Neuronal stem cell (in vitro differentiated cells): ENCODE data around the gene ETAA1.

Source experiments
- DNase-seq: peaks from one replicate; pipeline ENCODE4 v3.0.0-alpha.2; 2013; ENCODE audit warnings: low spot score
- H2AFZ ChIP-seq: one replicate; pipeline ENCODE4 v1.6.1; 2013; ENCODE audit warnings: mild to moderate bottlenecking, low read length, inconsistent platforms
- H2AK5ac ChIP-seq: 2 replicates; pipeline ENCODE4 v1.6.1; 2013; ENCODE audit warnings: low read depth, mild to moderate bottlenecking, inconsistent platforms, low read length, moderate library complexity, mixed read lengths
- H2BK120ac ChIP-seq: 2 replicates; pipeline ENCODE4 v1.6.1; 2013; ENCODE audit warnings: low read depth, mild to moderate bottlenecking, inconsistent platforms, low read length, moderate library complexity, mixed read lengths
- H2BK12ac ChIP-seq: one replicate; pipeline ENCODE4 v1.6.1; 2013; ENCODE audit warnings: low read length, inconsistent platforms
- H2BK15ac ChIP-seq: 2 replicates; pipeline ENCODE4 v1.6.1; 2013; ENCODE audit warnings: mild to moderate bottlenecking, low read length, inconsistent platforms, mixed read lengths
- H2BK5ac ChIP-seq: one replicate; pipeline ENCODE4 v1.6.1; 2013; ENCODE audit warnings: inconsistent platforms, mild to moderate bottlenecking, low read length, moderate library complexity
- H3K14ac ChIP-seq: one replicate; pipeline ENCODE4 v1.6.1; 2013; ENCODE audit warnings: low read length, inconsistent platforms
- H3K18ac ChIP-seq: 2 replicates; pipeline ENCODE4 v1.6.1; 2013; ENCODE audit warnings: low read length, inconsistent platforms
- H3K23ac ChIP-seq: 2 replicates; pipeline ENCODE4 v1.6.1; 2013; ENCODE audit warnings: low read depth, mild to moderate bottlenecking, mixed read lengths, low read length, inconsistent platforms; ENCODE audit not compliant: poor library complexity
- H3K27ac ChIP-seq: replicated peaks from 3 replicates; pipeline ENCODE4 v1.5.1; 2013; ENCODE audit warnings: low read length, inconsistent platforms
- H3K27me3 ChIP-seq, 3 experiments: 2 replicates each; pipeline ENCODE4 v1.6.1; 2013; ENCODE audit warnings: low read length in 3 of 3, mild to moderate bottlenecking in 2 of 3, inconsistent platforms in 1 of 3, low read depth in 1 of 3, mixed read lengths in 1 of 3, moderate library complexity in 1 of 3; ENCODE audit not compliant: control insufficient read depth in 3 of 3, insufficient read depth in 3 of 3
- H3K36me3 ChIP-seq, 2 donors: replicated peaks in 1 of 2; 2 replicates each; pipeline ENCODE4 v1.6.1; 2013; ENCODE audit warnings: low read length in 2 of 2; ENCODE audit not compliant: control insufficient read depth in 2 of 2, insufficient read depth in 2 of 2
- H3K4ac ChIP-seq: 2 replicates; pipeline ENCODE4 v1.6.1; 2013; ENCODE audit warnings: inconsistent platforms, mild to moderate bottlenecking, low read length, moderate library complexity
- H3K4me1 ChIP-seq, 2 donors: 1 replicate in 1 of 2; 2 replicates in 1 of 2; pipeline ENCODE4 v1.6.1; 2013; ENCODE audit warnings: low read length in 2 of 2, low read depth in 1 of 2; ENCODE audit not compliant: control insufficient read depth in 2 of 2, insufficient read depth in 1 of 2
- H3K4me2 ChIP-seq: one replicate; pipeline ENCODE4 v1.6.1; 2013; ENCODE audit warnings: mild to moderate bottlenecking, low read length, inconsistent platforms; ENCODE audit not compliant: insufficient read depth, poor library complexity, severe bottlenecking
- H3K4me3 ChIP-seq, 2 donors: 2 replicates each; pipeline ENCODE4 v1.5.1; 2013; ENCODE audit warnings: low read length in 2 of 2, mild to moderate bottlenecking in 2 of 2, inconsistent platforms in 1 of 2, moderate library complexity in 1 of 2
- H3K79me1 ChIP-seq: one replicate; pipeline ENCODE4 v1.6.1; 2013; ENCODE audit warnings: low read depth, mild to moderate bottlenecking, inconsistent platforms, low read length, moderate library complexity
- H3K9ac ChIP-seq: one replicate; pipeline ENCODE4 v1.6.1; 2013; ENCODE audit warnings: mild to moderate bottlenecking, low read depth, low read length, inconsistent platforms; ENCODE audit not compliant: poor library complexity
- H3K9me3 ChIP-seq, 2 donors: replicated peaks in 1 of 2; 2 replicates each; pipeline versions ENCODE3 to v1.6.1; 2013; ENCODE audit warnings: low read length in 2 of 2, mild to moderate bottlenecking in 2 of 2, inconsistent platforms in 1 of 2, low read depth in 1 of 2, mixed read lengths in 1 of 2, moderate library complexity in 1 of 2; ENCODE audit not compliant: control insufficient read depth in 2 of 2, insufficient read depth in 1 of 2
- H4K8ac ChIP-seq: one replicate; pipeline ENCODE4 v1.6.1; 2013; ENCODE audit warnings: low read depth, mild to moderate bottlenecking, inconsistent platforms, low read length, moderate library complexity
- H4K91ac ChIP-seq: one replicate; pipeline ENCODE4 v1.6.1; 2013; ENCODE audit warnings: low read length, low read depth, mild to moderate bottlenecking, inconsistent platforms; ENCODE audit not compliant: poor library complexity
- WGBS, 2 donors: extraction: QIAGEN DNeasy Blood & Tissue Kit; methylation state at CpG; one replicate each; pipeline ENCODE4 v1.1.7; 2013; ENCODE audit warnings: missing lambda C conversion rate in 2 of 2, mixed read lengths in 1 of 2; ENCODE audit not compliant: insufficient read length in 2 of 2, insufficient replicate concordance in 1 of 2; ENCODE audit errors: extremely low coverage in 2 of 2; 5-methylcytosine and 5-hydroxymethylcytosine counted together

The ETAA1 gene

DNA sequence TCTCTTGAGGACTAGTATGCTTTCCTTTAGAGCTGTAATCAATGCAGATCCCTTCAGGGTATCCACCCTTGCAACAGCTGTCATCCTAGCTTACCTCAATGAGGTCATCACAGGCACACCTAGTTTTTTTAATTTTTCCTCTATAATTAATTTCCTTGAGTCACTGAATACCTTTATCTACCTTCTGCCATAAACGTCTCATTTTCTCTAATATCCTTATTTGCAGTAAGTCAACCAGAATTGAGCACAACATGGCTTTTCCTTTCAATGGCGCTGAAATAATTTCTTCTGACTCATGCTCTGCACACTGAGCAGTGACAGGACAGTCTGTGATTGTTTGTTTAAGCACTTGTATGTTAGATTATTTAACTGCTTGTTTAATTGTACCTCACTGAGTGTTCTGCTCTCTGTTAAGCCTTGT lies 49.4 kb downstream of the ETAA1 start:
- no peaks in the 10 kb centered on the region for H3K4me1 ChIP-seq
- H2BK5ac ChIP-seq: no peak overlapping the region
- H2BK12ac ChIP-seq: no peak overlapping the region
- H3K23ac ChIP-seq: no peak overlapping the region
- H3K4me2 ChIP-seq: no peak overlapping the region
- no peak overlapping the region for H3K9ac ChIP-seq
- H3K4ac ChIP-seq: no peak overlapping the region
- no peaks in the 10 kb centered on the region for H3K79me1 ChIP-seq
- no peak for DNase-seq
- no peaks in the 10 kb centered on the region for H3K36me3 ChIP-seq
- H2AFZ ChIP-seq: no peak overlapping the region
- no peak overlapping the region for H3K14ac ChIP-seq
- no peak overlapping the region for H3K4me3 ChIP-seq
- H4K91ac ChIP-seq: no peak overlapping the region
- no peak overlapping the region for H2AK5ac ChIP-seq
- H2BK120ac ChIP-seq: no peak overlapping the region
- 100% methylated on average over 1 of the region's 2 CpGs; no CpG with 5 or more reads in 1 of the 2 donors for WGBS, 2 donors
- no peak overlapping the region for H3K18ac ChIP-seq
- no peaks in the 10 kb centered on the region for H3K9me3 ChIP-seq
- no peak overlapping the region for H3K27ac ChIP-seq
- no peaks in the 10 kb centered on the region for H3K27me3 ChIP-seq
- H2BK15ac ChIP-seq: no peak overlapping the region
- no peak overlapping the region for H4K8ac ChIP-seq

DNA sequence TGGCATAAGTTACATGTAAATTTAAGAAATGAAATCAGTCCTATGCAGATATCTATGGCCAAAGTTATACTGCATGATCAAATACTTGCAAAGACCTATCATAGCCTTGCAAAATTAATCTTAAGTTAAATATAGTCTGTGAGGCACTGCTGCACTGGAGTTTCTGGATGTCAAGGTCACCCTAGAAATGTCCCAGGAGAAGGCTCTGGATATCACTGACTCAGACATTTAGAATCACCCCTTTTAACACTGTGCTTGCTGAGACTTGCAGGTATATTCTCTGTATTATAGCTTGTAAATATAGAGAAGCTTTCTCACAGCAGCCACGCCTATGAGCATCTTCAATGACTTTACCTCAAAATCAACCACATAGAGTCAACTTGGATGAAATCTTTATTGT lies 51.5 kb downstream of the ETAA1 start:
- Histone ChIP-seq H2AK5ac (no peak overlapping the region), H3K9me3 (no peaks in the 10 kb centered on the region), H3K9ac (no peak overlapping the region), H4K91ac (no peak overlapping the region), H3K23ac (no peak overlapping the region), H3K4me1 (no peaks in the 10 kb centered on the region), H3K27ac (no peak overlapping the region), H2AFZ (no peak overlapping the region), H3K79me1 (no peaks in the 10 kb centered on the region), H2BK15ac (no peak overlapping the region), H3K36me3 (no peaks in the 10 kb centered on the region), H3K18ac (no peak overlapping the region), H3K27me3 (no peaks in the 10 kb centered on the region), H4K8ac (no peak overlapping the region), H3K4me2 (no peak overlapping the region), H2BK5ac (no peak overlapping the region), H3K4ac (no peak overlapping the region), H3K4me3 (no peak overlapping the region), H2BK120ac (no peak overlapping the region), H2BK12ac (no peak overlapping the region), H3K14ac (no peak overlapping the region)
- DNase-seq: no peak
- WGBS, 2 donors: no CpG with 5 or more reads among the region's 1 CpG

DNA sequence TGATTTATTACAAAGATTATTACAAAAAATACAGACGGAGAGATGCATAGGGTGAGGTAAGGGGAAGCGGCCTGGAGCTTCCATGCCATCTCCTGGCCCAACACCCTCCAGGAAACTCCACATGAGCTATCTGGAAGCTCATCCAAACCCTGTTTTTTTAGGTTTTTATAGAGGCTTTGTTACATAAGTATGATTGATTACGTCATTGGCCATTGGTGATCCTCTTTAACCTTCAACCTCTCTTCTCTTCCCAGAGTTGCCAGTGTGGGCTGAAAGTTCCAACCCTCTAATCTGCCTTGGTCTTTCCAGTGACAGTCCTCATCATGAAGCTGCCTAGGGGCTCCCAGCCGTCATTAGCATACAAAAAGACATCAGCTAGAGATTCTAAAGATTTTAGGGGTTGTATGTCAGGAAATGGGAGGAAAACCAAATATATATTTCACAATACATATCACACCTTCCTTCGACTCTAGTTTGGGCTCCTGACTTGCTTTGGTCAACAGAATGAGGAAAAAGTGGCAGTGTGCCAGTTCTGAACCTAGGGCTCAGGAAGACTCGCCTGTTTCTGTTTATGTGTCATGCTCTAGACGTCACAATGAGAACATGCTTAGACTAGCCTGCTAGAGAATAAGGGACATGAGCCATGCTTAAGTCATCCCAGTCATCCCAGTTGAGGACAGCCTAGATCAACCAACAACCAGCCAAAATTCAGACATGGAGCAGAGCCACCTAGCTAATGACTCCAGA lies 54.1 kb downstream of the ETAA1 start:
- no peak overlapping the region for H4K91ac ChIP-seq
- no peaks in the 10 kb centered on the region for H3K27me3 ChIP-seq
- no CpG with 5 or more reads among the region's 7 CpGs for WGBS, 2 donors
- no peaks in the 10 kb centered on the region for H3K79me1 ChIP-seq
- H3K9me3 ChIP-seq: no peaks in the 10 kb centered on the region
- H3K18ac ChIP-seq: no peak overlapping the region
- H3K27ac ChIP-seq: no peak overlapping the region
- H3K14ac ChIP-seq: no peak overlapping the region
- H2BK5ac ChIP-seq: no peak overlapping the region
- no peak overlapping the region for H3K9ac ChIP-seq
- no peak overlapping the region for H4K8ac ChIP-seq
- no peaks in the 10 kb centered on the region for H3K36me3 ChIP-seq
- no peak overlapping the region for H3K4ac ChIP-seq
- H3K4me2 ChIP-seq: no peak overlapping the region
- H2BK120ac ChIP-seq: no peak overlapping the region
- no peak overlapping the region for H2AFZ ChIP-seq
- no peak overlapping the region for H2BK12ac ChIP-seq
- no peak overlapping the region for H3K23ac ChIP-seq
- H2BK15ac ChIP-seq: no peak overlapping the region
- no peak overlapping the region for H3K4me3 ChIP-seq
- no peaks in the 10 kb centered on the region for H3K4me1 ChIP-seq
- no peak for DNase-seq
- no peak overlapping the region for H2AK5ac ChIP-seq

DNA sequence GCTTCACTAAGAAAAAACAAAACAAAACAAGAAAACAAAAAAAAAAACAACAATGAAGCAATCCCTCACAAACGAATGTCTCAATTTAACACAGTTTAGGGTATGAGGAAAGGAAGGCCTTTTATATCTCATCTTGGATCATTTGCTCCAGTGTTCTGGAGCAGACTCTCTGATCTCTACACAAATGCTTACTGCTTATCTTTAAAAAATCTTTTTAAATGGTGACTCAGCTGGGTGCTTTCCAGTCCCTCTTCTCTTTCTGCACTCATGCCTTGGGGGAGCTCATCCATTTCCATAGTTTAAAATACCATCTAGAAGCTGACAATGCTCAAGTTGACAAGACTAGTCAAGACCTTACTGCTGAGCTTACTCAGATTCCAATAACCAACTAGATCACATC lies 56.2 kb downstream of the ETAA1 start:
- no peaks in the 10 kb centered on the region for H3K27me3 ChIP-seq
- no peak overlapping the region for H3K4ac ChIP-seq
- H3K14ac ChIP-seq: no peak overlapping the region
- no peak overlapping the region for H2BK5ac ChIP-seq
- no peak overlapping the region for H4K8ac ChIP-seq
- H3K4me1 ChIP-seq: no peaks in the 10 kb centered on the region
- no peak overlapping the region for H3K4me3 ChIP-seq
- no peaks in the 10 kb centered on the region for H3K9me3 ChIP-seq
- H3K18ac ChIP-seq: no peak overlapping the region
- H2BK120ac ChIP-seq: no peak overlapping the region
- no peaks in the 10 kb centered on the region for H3K79me1 ChIP-seq
- H2BK15ac ChIP-seq: no peak overlapping the region
- WGBS, 2 donors: no CpG with 5 or more reads among the region's 1 CpG
- H2AK5ac ChIP-seq: no peak overlapping the region
- H3K4me2 ChIP-seq: no peak overlapping the region
- H4K91ac ChIP-seq: no peak overlapping the region
- H3K9ac ChIP-seq: no peak overlapping the region
- H3K36me3 ChIP-seq: no peaks in the 10 kb centered on the region
- H2AFZ ChIP-seq: no peak overlapping the region
- no peak overlapping the region for H2BK12ac ChIP-seq
- no peak overlapping the region for H3K23ac ChIP-seq
- H3K27ac ChIP-seq: no peak overlapping the region
- no peak for DNase-seq
